ENCODE data around the gene MRTFB.
"Not testable (repeated sequence)": the region's sequence is repeated elsewhere in the genome, so short reads cannot be mapped to it uniquely, and the experiment has no call there.

The MRTFB gene, protein sequence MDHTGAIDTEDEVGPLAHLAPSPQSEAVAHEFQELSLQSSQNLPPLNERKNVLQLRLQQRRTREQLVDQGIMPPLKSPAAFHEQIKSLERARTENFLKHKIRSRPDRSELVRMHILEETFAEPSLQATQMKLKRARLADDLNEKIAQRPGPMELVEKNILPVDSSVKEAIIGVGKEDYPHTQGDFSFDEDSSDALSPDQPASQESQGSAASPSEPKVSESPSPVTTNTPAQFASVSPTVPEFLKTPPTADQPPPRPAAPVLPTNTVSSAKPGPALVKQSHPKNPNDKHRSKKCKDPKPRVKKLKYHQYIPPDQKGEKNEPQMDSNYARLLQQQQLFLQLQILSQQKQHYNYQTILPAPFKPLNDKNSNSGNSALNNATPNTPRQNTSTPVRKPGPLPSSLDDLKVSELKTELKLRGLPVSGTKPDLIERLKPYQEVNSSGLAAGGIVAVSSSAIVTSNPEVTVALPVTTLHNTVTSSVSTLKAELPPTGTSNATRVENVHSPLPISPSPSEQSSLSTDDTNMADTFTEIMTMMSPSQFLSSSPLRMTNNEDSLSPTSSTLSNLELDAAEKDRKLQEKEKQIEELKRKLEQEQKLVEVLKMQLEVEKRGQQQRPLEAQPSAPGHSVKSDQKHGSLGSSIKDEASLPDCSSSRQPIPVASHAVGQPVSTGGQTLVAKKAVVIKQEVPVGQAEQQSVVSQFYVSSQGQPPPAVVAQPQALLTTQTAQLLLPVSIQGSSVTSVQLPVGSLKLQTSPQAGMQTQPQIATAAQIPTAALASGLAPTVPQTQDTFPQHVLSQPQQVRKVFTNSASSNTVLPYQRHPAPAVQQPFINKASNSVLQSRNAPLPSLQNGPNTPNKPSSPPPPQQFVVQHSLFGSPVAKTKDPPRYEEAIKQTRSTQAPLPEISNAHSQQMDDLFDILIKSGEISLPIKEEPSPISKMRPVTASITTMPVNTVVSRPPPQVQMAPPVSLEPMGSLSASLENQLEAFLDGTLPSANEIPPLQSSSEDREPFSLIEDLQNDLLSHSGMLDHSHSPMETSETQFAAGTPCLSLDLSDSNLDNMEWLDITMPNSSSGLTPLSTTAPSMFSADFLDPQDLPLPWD

DNA sequence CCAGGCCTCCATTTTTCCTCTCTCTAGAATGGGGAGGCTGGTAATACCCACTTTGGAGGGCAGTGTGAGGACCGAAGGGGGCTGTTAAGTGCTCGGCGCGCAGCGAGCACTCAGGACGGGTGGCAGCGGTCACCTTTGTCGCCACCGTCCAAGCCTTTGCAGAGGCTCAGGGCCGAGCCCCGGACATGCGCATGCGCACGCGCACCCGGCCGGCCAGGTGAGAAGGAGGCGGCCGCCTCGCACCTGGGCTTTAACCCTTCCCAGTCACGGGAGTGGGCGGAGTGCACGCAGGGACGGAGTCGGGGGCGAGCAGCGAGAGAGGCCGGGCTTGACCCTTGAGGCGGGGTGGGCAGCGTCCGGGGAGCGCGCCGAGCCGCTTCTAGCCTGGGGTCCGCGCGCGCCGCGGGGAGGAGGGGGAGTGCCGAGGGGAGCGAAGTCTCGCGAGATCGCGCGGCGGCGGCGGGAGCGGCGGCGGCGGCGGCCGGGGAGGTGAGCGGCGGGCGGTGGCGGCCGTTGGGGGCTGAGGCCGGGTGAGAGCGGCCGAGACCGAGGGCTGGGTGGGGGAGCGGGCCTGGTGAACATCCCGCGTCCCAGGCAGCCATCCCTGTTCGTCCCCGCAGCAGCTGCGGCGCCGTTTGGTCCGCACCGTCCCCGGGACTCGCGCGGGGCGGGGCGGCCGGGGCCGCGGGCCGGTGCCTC is at the start of gene MRTFB:
MRTFB (plus strand) TSS at position 443 of the 699 bp plus-strand sequence. CDS start 69,288 bp downstream, outside the sequence.
- peaks cover 4% of the 10 kb centered on the region for H3K36me3 ChIP-seq (ENCODE audit: insufficient read depth, low read length)
- peak within 1 kb of the TSS; percentile 92 for H3K9ac ChIP-seq (ENCODE audit: low read depth, low read length)
- ATAC-seq (ENCODE audit: insufficient read depth, low read depth): peak; percentile 86
- H3K4me3 ChIP-seq (ENCODE audit: low read depth in 1 of 2, low read length in 2 of 2): peak within 1 kb of the TSS; percentile 91 to 99
- no peaks in the 10 kb centered on the region for H3K27me3 ChIP-seq (ENCODE audit: insufficient read depth, low read length, poor library complexity)
- TF ChIP-seq EZH2 (IDR thresholded peaks at IDR 0.05; ENCODE audit: borderline replicate concordance, low read depth, low read length, severe bottlenecking): no peak
- TF ChIP-seq, protein P1, sequence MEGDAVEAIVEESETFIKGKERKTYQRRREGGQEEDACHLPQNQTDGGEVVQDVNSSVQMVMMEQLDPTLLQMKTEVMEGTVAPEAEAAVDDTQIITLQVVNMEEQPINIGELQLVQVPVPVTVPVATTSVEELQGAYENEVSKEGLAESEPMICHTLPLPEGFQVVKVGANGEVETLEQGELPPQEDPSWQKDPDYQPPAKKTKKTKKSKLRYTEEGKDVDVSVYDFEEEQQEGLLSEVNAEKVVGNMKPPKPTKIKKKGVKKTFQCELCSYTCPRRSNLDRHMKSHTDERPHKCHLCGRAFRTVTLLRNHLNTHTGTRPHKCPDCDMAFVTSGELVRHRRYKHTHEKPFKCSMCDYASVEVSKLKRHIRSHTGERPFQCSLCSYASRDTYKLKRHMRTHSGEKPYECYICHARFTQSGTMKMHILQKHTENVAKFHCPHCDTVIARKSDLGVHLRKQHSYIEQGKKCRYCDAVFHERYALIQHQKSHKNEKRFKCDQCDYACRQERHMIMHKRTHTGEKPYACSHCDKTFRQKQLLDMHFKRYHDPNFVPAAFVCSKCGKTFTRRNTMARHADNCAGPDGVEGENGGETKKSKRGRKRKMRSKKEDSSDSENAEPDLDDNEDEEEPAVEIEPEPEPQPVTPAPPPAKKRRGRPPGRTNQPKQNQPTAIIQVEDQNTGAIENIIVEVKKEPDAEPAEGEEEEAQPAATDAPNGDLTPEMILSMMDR (IDR thresholded peaks at IDR 0.05; ENCODE audit: borderline replicate concordance, extremely low read depth, low read length, poor library complexity, severe bottlenecking): no peak
- H3K9me3 ChIP-seq (ENCODE audit: insufficient read depth, low read length, severe bottlenecking): no peaks in the 10 kb centered on the region
- H3K27ac ChIP-seq (ENCODE audit: low read length): peak within 1 kb of the TSS; percentile 75
- H4K20me1 ChIP-seq (ENCODE audit: insufficient read depth, low read length): peaks cover 4% of the 10 kb centered on the region; the same call in 1 of the 2 replicates
- DNase-seq: peak; percentile 79
- peaks cover 30% of the 10 kb centered on the region for H3K79me2 ChIP-seq (ENCODE audit: insufficient read depth, low read length)
- H2AFZ ChIP-seq (ENCODE audit: low read depth, low read length): peak within 1 kb of the TSS; percentile 100
- peaks cover 38% of the 10 kb centered on the region for H3K4me1 ChIP-seq (ENCODE audit: insufficient read depth, low read length)
- peak within 1 kb of the TSS; percentile 94 for H3K4me2 ChIP-seq (ENCODE audit: insufficient read depth, low read length)

DNA sequence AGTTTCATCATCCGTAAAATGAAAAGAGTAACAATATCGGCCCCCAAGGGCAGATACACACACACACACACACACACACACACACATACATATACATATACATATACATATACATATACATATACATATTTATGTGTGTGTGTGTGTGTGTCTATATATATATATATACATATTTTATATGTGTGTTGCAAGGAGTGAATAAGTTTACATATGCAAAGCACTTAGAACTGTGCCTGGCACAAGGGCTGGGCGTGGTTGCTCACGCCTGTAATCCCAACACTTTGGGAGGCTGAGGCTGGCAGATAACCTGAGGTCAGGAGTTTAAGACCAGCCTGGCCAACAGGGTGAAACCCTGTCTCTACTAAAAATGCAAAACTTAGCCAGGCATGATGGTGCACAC is 47.6 kb upstream of the MRTFB start:
- not testable (repeated sequence) for H3K36me3 ChIP-seq (ENCODE audit: insufficient read depth, low read length); H3K4me3 ChIP-seq (ENCODE audit: low read depth in 1 of 2, low read length in 2 of 2); H3K4me1 ChIP-seq (ENCODE audit: insufficient read depth, low read length); H4K20me1 ChIP-seq (ENCODE audit: insufficient read depth, low read length); DNase-seq; H3K27me3 ChIP-seq (ENCODE audit: insufficient read depth, low read length, poor library complexity); ATAC-seq (ENCODE audit: insufficient read depth, low read depth); H3K79me2 ChIP-seq (ENCODE audit: insufficient read depth, low read length); H2AFZ ChIP-seq (ENCODE audit: low read depth, low read length); H3K4me2 ChIP-seq (ENCODE audit: insufficient read depth, low read length); H3K9ac ChIP-seq (ENCODE audit: low read depth, low read length); H3K27ac ChIP-seq (ENCODE audit: low read length); H3K9me3 ChIP-seq (ENCODE audit: insufficient read depth, low read length, severe bottlenecking)

DNA sequence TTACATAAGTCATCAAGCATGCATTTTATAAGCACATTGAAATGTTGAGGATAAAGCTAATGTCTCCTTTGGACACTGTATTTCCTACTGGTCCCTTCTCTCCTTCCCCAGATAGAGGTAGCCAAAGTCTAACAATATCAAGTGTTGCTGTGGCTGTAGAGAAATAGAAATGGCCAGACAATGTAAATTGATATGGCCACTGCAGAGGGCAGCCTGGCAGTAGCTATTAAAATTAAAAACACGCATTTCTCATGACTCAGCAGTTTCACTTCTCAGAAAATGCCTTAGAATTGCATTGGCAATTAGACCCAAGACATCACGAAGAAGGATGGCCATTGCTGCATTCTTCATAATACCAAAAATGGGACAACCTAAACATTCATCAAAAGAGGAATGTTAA is 46.8 kb upstream of the MRTFB start:
- H3K4me3 ChIP-seq (ENCODE audit: low read depth in 1 of 2, low read length in 2 of 2): no peak overlapping the region
- H3K9me3 ChIP-seq (ENCODE audit: insufficient read depth, low read length, severe bottlenecking): peaks cover 2% of the 10 kb centered on the region
- H3K36me3 ChIP-seq (ENCODE audit: insufficient read depth, low read length): no peaks in the 10 kb centered on the region
- H3K79me2 ChIP-seq (ENCODE audit: insufficient read depth, low read length): no peaks in the 10 kb centered on the region
- H4K20me1 ChIP-seq (ENCODE audit: insufficient read depth, low read length): no peaks in the 10 kb centered on the region
- ATAC-seq (ENCODE audit: insufficient read depth, low read depth): no peak
- no peak for TF ChIP-seq EZH2 (IDR thresholded peaks at IDR 0.05; ENCODE audit: borderline replicate concordance, low read depth, low read length, severe bottlenecking)
- TF ChIP-seq, protein P1 (IDR thresholded peaks at IDR 0.05; ENCODE audit: borderline replicate concordance, extremely low read depth, low read length, poor library complexity, severe bottlenecking): no peak
- no peak overlapping the region for H3K27ac ChIP-seq (ENCODE audit: low read length)
- H2AFZ ChIP-seq (ENCODE audit: low read depth, low read length): no peak overlapping the region
- H3K4me2 ChIP-seq (ENCODE audit: insufficient read depth, low read length): no peak overlapping the region
- H3K27me3 ChIP-seq (ENCODE audit: insufficient read depth, low read length, poor library complexity): no peaks in the 10 kb centered on the region
- no peak for DNase-seq
- no peaks in the 10 kb centered on the region for H3K4me1 ChIP-seq (ENCODE audit: insufficient read depth, low read length)
- no peak overlapping the region for H3K9ac ChIP-seq (ENCODE audit: low read depth, low read length)
